NCI-H1694 (cell line): ENCODE data around the gene ZFHX3.

Experiments used
- DNase-seq: peaks from one replicate; lab custom pipeline; 2025; lab: John Stamatoyannopoulos, UW

ZFHX3 gene

DNA sequence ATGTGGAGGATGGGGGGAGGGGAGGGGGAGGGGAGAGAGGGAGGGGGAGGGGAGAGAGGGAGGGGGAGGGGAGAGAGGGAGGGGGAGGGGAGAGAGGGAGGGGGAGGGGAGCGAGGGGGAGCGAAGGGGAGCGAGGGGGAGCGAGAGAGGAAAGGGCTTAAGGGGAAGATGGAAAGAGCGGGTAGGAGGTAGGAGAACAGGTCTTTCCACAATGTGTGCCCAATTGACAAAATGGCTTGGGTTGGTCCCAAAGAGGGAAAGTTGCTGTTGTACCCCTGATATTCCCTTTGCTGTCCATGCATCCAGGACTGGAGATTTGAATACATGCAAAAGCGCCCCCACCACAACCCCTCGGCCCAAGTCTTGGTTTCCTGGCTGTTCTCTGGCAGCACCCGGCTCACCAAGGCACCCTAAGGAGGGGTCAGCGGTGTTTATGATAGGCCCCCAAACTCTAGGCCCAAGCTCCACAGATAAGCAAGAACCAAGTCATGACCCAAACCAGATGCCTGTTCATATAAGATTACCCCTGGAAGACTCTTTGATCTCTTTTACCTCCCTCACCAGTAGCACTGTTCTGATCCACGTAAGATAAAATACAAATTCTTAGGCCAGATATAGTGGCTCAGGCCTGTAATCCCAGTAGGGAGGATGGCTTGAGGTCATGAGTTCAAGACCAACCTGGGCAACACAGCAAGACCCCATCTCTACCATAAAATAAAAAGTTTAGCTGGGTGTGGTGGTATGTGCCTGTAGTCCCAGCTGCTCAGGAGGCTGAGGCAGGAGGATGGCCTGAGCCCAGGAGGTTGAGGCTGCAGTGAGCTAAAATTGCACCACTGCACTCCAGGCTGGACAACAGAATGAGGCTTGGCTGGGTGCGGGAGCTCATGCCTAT, 119.6 kb downstream of the ZFHX3 start:
- no peak for DNase-seq

DNA sequence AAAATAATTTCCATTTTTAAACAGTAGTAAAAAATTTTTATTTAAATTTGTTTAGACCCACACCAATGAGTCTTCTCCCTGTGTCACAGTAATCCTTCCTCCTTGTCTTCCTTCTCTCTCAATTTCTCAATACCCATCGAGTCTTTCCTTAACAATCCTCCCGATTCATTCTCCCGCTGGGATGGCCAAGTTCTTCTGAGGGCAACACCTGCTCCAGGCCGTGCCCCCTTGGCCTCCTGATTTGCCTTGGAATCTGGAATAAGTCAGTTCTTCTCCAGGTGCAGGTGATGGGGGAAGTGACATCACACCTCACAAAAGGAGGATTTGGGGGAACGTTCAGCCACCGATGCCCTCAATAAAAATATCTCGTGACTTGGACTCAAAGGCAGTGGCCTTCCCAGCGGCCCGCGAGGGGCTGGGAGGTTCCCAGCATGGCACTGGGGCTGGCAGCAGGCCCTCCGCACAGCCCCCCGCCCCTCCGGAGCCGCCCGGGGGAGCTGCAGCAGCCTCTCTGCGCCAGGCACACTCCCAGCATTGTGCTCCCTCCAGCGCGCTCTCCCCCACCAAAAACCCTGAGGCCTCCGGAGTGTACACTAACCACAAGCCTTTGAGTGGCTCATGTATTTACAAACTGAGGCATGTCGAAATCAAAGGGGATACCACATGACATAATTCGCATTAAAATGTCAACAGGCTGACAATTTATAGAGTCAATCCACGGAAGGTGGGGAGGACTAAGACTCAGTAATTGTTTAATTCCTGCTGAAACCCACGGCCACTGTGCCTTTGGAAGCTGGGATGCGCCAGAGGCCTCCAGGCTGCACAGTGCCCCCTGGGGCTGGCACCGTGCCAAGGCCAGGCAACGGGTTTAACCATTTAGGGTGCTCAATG, 120.5 kb downstream of the ZFHX3 start:
- DNase-seq, result no peak

GRCh38 chr16:72926177-72927070, 121.5 kb downstream of the ZFHX3 start:
- no peak for DNase-seq

- DNase-seq, result no peak
These were observed 122.3 kb downstream of the ZFHX3 start for GRCh38 chr16:72925631-72925979.

DNA sequence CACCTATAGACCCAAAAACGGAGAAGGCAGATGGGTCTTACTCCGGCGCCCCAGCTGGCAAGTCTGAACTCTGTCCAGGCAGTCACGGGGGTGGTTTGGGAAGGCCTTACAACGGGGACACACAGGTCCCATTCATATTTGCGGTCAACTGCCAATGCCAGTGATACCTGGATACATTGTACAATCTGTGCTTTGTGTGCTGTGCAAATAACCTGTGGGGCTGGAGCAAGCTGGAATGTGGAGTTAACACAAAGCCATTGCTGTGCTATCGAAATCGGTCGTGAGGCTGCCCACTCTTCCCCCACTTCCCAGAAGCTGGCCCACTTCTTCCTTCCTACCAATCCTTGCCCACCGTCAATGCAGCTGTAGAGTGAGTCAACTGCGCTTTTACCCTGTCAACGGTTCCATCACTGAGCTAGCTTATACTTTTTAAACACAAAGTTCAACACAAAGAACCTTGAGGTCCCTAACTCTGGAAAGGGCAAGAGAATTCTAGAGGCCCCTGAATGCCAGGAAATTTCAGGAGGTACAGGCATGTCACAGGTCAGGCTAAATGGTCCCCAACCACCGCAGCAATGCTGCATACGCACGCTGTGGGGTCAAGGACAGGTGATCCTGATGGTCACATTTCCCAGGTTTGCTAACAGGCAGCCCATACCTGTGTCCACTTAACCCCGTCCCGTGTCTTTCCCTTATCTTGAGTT, 122.8 kb downstream of the ZFHX3 start:
- DNase-seq, result no peak

DNA sequence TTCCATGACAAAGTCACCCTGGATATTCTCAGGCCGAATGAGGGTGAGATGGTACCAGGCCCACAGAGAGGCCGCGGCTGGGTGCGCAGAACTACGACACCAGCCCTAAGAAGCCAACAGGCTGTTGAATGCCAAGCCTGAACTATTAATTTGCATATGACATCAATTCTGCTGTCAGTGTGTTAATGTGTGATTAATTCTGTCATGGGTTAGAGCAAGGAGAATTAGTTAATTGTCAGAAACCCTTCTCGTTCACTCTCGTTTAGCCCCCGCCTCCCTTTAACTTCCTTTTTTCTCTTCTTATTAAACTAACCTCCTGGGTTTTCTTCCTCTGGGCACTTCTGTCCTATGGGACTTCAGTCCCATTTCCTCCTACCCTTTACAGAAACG, 123.4 kb downstream of the ZFHX3 start:
- no peak for DNase-seq

DNA sequence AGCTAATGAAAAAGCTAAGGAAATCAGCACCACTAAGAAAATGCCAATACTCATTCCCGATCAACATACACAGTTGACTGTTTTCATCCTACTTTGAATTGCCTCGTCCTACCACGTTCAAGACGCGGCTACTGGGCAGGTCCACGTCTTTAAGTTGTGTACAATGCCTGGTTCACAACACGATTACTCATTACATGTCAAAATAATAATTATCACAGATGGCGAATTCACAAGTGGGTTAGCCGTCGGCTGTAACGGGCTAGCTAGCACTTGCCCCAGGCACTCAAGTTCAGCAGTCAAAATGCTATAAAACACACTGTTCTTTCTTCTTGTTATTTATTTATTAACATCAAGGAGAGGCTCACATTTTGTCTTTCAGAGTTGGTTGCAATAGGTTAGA, 124.2 kb downstream of the ZFHX3 start:
- DNase-seq, result peak; percentile 56

DNA sequence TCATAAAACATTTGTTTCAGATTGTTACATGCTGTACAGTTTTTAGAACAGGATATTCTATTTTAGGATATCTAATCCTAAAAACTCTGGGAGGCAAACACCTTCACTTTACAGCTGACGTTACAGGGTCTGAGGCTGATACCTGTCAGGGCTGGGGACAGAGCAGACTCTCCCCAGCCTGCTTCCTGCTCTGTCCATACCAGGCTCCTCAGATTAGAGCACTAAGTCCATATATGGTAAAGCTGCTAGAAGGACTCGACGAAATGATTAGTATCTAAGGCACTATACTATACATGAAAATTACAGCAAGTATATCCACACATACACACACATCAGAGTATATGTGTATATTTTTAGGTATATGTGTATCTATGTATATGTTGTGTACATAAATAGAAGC, 125.2 kb downstream of the ZFHX3 start:
- no peak for DNase-seq

- no peak for DNase-seq
These were observed 126.3 kb downstream of the ZFHX3 start for GRCh38 chr16:72921620-72922019.

DNA sequence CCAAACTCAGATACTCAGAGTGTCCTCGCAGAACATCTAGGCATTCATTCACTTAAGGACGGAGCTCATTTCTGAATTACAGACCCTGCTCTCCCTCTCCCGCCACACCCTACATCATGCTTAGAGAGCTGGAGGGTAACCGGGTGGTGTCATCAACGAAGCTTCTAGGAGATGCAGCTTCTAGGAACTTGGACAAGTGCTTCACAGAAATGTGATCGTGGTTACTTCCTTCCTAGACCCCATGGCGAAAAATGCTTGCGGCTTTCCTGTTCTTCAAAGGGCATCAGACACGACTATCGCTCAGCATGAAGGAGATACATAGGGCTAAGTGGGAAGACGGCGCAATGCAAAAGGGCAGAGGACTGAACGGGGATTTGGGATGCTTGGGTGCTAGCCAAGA, 126.8 kb downstream of the ZFHX3 start:
- no peak for DNase-seq

- DNase-seq, result no peak
These were observed 130.9 kb downstream of the ZFHX3 start for GRCh38 chr16:72917051-72917450.

DNA sequence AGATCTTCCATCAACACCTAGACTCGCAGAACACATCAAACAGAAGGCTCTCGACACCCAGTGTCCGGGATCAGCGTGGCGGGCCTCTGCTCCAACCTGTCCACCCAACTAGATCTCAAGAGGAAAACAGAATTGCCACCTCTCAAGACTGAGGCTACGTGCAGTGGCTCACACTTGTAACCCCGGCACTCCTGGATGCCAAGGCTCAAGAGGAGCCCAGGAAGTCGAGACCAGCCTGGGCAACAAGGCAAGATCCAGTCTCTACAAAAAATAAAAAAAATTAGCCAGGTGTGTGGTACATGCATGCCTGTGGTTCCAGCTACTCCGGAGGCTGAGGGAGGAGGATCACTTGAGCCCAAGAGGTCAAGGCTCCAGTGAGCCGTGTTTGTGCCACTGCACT, 132.6 kb downstream of the ZFHX3 start:
- DNase-seq, result no peak

GRCh38 chr16:72913551-72913950, 134.4 kb downstream of the ZFHX3 start:
- DNase-seq, result no peak

DNA sequence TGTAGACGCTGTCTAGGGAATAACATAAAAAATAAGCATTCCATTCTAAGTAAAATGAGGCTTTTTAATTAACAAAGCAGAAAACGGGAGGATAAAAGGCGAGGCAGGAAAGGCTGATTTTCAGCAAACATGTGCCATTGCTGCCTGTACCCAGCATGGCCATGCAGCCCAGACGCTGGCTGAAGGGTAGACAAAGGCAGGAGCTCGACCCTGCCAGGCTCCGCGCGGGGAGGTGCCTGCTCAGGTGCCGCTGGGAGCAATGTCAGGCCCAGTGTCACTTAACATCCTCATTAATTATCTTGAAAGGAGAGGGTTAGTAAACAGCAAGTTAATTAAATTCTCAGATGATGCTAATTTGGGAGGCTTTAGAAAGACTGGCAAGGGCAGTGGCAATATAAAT, 136.0 kb downstream of the ZFHX3 start:
- DNase-seq, result no peak

DNA sequence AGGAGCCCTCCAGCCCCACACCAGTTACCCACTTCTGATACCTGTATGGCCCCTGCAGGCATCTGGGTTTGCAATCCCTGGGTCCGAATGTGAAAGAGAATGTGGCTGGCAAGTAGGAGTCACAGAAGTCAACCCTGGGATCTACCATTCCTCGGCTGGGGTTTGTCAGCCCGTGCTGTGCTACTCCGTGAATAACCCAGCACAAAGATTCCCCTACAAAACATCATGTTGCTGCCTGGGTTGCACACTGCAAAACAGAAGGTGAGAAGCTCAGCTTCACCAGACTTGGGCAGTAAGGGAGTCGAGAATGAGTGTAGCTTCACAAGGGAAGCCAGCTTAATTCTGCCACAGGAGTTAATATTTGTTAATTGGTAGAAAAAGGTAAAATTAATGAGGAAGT, 137.1 kb downstream of the ZFHX3 start:
- DNase-seq, result no peak

GRCh38 chr16:72910381-72910780, 137.5 kb downstream of the ZFHX3 start:
- DNase-seq, result no peak

DNA sequence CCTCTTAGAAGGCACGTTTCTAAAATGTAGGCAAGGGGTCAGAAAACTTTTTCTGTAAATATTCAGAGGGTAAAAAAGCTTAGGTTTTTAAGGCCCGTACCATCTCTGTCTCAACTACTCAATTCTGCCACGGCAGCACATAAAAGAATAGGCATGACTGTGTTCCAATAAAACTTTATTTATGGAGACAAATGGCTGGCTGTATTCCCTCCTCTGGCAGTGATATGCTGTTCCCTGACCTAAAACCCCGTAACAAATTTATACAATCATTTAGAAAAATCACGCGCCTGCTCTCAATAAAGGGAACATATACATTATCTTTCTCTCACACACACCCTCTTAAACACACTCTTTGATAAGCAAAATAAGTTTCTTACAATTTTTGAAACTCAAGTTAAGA, 138.7 kb downstream of the ZFHX3 start:
- no peak for DNase-seq

DNA sequence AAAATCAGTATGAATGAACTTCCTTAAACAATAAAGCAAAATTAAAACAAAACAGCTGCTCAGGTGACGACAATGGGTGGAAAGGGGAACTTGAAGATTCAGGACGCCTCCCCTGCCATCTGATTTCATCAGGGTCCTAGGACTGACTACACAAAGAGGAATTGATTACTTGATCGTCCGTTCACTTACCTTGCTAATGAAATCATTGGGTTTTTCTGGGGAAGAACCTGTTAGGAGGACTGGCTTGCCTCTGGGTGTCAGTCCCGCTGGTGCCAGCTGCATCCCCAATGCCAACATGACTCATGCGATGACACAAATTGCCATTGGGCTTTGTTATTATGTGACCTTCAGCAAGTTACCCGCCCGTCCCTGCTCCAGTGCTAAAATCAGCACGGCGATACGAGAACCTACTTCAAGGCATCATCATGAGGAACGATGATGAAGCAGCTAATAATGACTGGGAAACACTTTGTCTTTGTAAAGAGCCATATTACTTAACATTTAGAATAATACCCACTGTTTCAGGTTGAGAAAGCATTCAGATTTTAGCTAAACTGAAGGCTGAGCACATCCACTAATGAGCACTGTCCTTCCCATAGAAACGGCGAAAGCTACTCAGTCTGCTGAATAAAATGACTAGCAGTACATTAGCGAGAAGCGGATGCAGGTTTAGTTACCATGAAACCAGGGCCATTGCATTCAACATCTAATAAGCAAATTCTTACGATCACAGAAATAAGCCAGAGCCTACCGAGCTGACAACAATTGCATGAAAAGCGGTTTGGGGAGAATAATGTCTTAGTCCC, 139.4 kb downstream of the ZFHX3 start:
- no peak for DNase-seq

GRCh38 chr16:72905581-72905980, 142.3 kb downstream of the ZFHX3 start:
- DNase-seq, result no peak

DNA sequence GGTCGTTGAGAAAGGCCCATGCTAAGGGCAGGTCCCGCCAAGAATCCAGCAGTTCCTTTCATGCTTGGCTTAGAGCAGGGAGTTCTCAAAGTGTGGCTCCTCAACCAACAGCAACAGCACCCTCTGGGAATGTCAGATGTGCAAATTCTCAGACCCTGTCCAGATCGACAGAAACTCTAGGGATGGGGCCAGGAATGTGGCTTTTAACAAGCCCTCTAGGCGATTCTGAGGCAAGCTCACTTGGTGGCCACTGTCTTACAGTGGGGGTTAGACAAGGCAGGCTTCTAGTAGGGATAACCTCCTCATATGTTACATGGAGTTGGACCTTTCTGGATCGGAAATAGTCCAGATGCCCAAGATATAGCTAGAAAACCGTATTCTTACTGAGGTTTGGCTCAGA, 144.8 kb downstream of the ZFHX3 start:
- DNase-seq, result no peak

GRCh38 chr16:72902206-72902605, 145.7 kb downstream of the ZFHX3 start:
- no peak for DNase-seq
